Esophagus squamous epithelium (tissue), 5 donors: ENCODE data around the gene RAB1B. TPM values are rescaled to one million over a fixed set of nuclear protein-coding genes. Genes with fewer than 3 reads are reported as not detected.

Experiments used
- DNase-seq: peaks from one replicate; lab custom pipeline; 2025; lab: John Stamatoyannopoulos, UW
- H3K27ac ChIP-seq, 4 donors: fragments of 200-600 bp; sonication (generic); one replicate each; pipeline ENCODE4 v1.5.1; 2016 to 2019; ENCODE audit warnings: mild to moderate bottlenecking in 1 of 4
- H3K27me3 ChIP-seq, 4 donors: fragments of 200-600 bp; sonication (generic); 1 replicate in 3 of 4; 2 replicates in 1 of 4; pipeline versions ENCODE4 v1.5.1 to v1.6.0; 2017 to 2021; ENCODE audit warnings: antibody characterized with exemption in 1 of 4
- H3K36me3 ChIP-seq, 3 donors: fragments of 200-600 bp; sonication (generic); one replicate each; pipeline ENCODE4 v1.5.1; 2016 to 2019
- H3K4me1 ChIP-seq, 3 donors: fragments of 200-600 bp; sonication (generic); one replicate each; pipeline ENCODE4 v1.5.1; 2017 to 2019
- H3K4me3 ChIP-seq, 4 donors: fragments of 200-600 bp; sonication (generic); 1 replicate in 3 of 4; 2 replicates in 1 of 4; pipeline ENCODE4 v1.5.1; 2016 to 2019; ENCODE audit warnings: mild to moderate bottlenecking in 2 of 4, moderate library complexity in 1 of 4
- H3K9me3 ChIP-seq, 3 donors: fragments of 200-600 bp; sonication (generic); one replicate each; pipeline ENCODE4 v1.5.1; 2016 to 2019
- CTCF ChIP-seq, 6 experiments: fragments of 450-650 bp in 4 of 6; fragments of 200-600 bp in 2 of 6; sonication (generic) in 2 of 6; IDR thresholded peaks; one replicate each; pipeline ENCODE4 v1.5.1; 2016 to 2019; ENCODE audit warnings: antibody characterized with exemption in 6 of 6, mild to moderate bottlenecking in 4 of 6, moderate library complexity in 4 of 6
- POLR2A ChIP-seq, 4 donors: fragments of 450-650 bp; IDR thresholded peaks; one replicate each; pipeline ENCODE4 v1.6.1; 2017; ENCODE audit warnings: antibody characterized with exemption in 4 of 4, mild to moderate bottlenecking in 4 of 4, moderate library complexity in 3 of 4
- WGBS, 2 donors: methylation state at CpG; one replicate each; pipeline ENCODE4 v1.1.5; 2018; 5-methylcytosine and 5-hydroxymethylcytosine counted together
- intact Hi-C: fragments of 100-400 bp; cut with DNase I; formaldehyde crosslinking; loops from one replicate; pipeline ENCODE4 v1.15.0; 2022
- total RNA-seq, 4 donors: library from RNA; depleted of rRNA; stranded (reverse); fragments of >200 nt; gene quantifications; one replicate each; pipeline ENCODE4 v1.1.0, GENCODE V29; 2016
- donor health status: DM: yes; HTN: yes; CAD: no.

RAB1B gene
- total RNA-seq, 4 donors from 2014 or later, result 83.7 to 148 (median 110) TPM

- H3K27me3 ChIP-seq, result no peaks in the 10 kb centered on the region
- DNase-seq, result no peak
- intact Hi-C loops, result loop anchor here (10.0 kb wide), 1 partner anchor 64 kb away; the partner anchor contains the start of gene YIF1A
- no peak for TF ChIP-seq POLR2A (IDR thresholded peaks at IDR 0.05)
- no peak overlapping the region for H3K27ac ChIP-seq
- H3K4me1 ChIP-seq, result peaks cover 0 to 14% (median 0%) of the 10 kb centered on the region in 3 donors
- no peaks in the 10 kb centered on the region for H3K9me3 ChIP-seq
- H3K4me3 ChIP-seq, result no peak overlapping the region
- 75 to 82% methylated on average over 3 to 4 of the region's 13 CpGs for WGBS, 2 donors
- peaks cover 21 to 85% (median 35%) of the 10 kb centered on the region in 3 donors for H3K36me3 ChIP-seq
These were observed 47.4 kb upstream of the RAB1B start for GRCh38 chr11:66221012-66221411.

GRCh38 chr11:66221726-66222236 lies 46.7 kb upstream of the RAB1B start:
- Histone ChIP-seq H3K4me3 (no peak overlapping the region), H3K4me1 (peaks cover 0 to 14% (median 0%) of the 10 kb centered on the region in 3 donors), H3K36me3 (peaks cover 21 to 83% (median 30%) of the 10 kb centered on the region in 3 donors), H3K27ac (no peak overlapping the region), H3K27me3 (no peaks in the 10 kb centered on the region), H3K9me3 (no peaks in the 10 kb centered on the region)
- 53 to 61% methylated on average over 2 to 6 of the region's 9 CpGs for WGBS, 2 donors
- TF ChIP-seq POLR2A (IDR thresholded peaks at IDR 0.05) (no peak), CTCF (IDR thresholded peaks at IDR 0.05) (no peak)
- no peak for DNase-seq
- intact Hi-C loops, result loop anchor here (10.0 kb wide), 1 partner anchor 63 kb away; the partner anchor contains the start of gene YIF1A

GRCh38 chr11:66222358-66223149 lies 45.9 kb upstream of the RAB1B start:
- peak overlapping the region in 1 of 4 donors; percentile 34 for H3K27ac ChIP-seq
- H3K27me3 ChIP-seq, result no peaks in the 10 kb centered on the region
- peak; percentile 62 for DNase-seq
- TF ChIP-seq CTCF (IDR thresholded peaks at IDR 0.05) (peak; percentile 99 to 100 (median 99)), POLR2A (IDR thresholded peaks at IDR 0.05) (no peak)
- 33 to 39% methylated on average over 11 to 12 of the region's 21 CpGs for WGBS, 2 donors
- H3K4me1 ChIP-seq, result peaks cover 0 to 14% (median 0%) of the 10 kb centered on the region in 3 donors
- no peak overlapping the region for H3K4me3 ChIP-seq
- no peaks in the 10 kb centered on the region for H3K9me3 ChIP-seq
- intact Hi-C loops, result loop anchor here (10.0 kb wide), 1 partner anchor 62 kb away; the partner anchor contains the start of gene YIF1A
- peaks cover 23 to 83% (median 26%) of the 10 kb centered on the region in 3 donors for H3K36me3 ChIP-seq

- Histone ChIP-seq H3K27ac (no peak overlapping the region), H3K4me3 (no peak overlapping the region), H3K36me3 (peaks cover 22 to 83% (median 25%) of the 10 kb centered on the region in 3 donors), H3K4me1 (peaks cover 0 to 14% (median 0%) of the 10 kb centered on the region in 3 donors), H3K9me3 (no peaks in the 10 kb centered on the region), H3K27me3 (no peaks in the 10 kb centered on the region)
- TF ChIP-seq POLR2A (IDR thresholded peaks at IDR 0.05) (no peak), CTCF (IDR thresholded peaks at IDR 0.05) (no peak)
- DNase-seq, result no peak
- intact Hi-C loops, result loop anchor here (10.0 kb wide), 1 partner anchor 60 kb away; the partner anchor contains the start of gene YIF1A
- 68 to 77% methylated on average over 10 of the region's 10 CpGs for WGBS, 2 donors
These were observed 44.1 kb upstream of the RAB1B start for GRCh38 chr11:66224226-66224855.

- DNase-seq, result no peak
These were observed 43.4 kb upstream of the RAB1B start for GRCh38 chr11:66225066-66225465.

More at GRCh38 chr11:66225066-66225465, 43.4 kb upstream of the RAB1B start:
- H3K4me1 ChIP-seq, result peaks cover 0 to 14% (median 0%) of the 10 kb centered on the region in 3 donors
- H3K9me3 ChIP-seq, result no peaks in the 10 kb centered on the region
- peaks cover 15 to 83% (median 21%) of the 10 kb centered on the region in 3 donors for H3K36me3 ChIP-seq
- no peak overlapping the region for H3K4me3 ChIP-seq
- no peaks in the 10 kb centered on the region for H3K27me3 ChIP-seq
- 74 to 85% methylated on average over 2 of the region's 2 CpGs for WGBS, 2 donors
- intact Hi-C loops, result loop anchor here (10.0 kb wide), 1 partner anchor 60 kb away; the partner anchor contains the start of gene YIF1A
- no peak overlapping the region for H3K27ac ChIP-seq
- TF ChIP-seq POLR2A (IDR thresholded peaks at IDR 0.05), result no peak
- no peak for TF ChIP-seq CTCF (IDR thresholded peaks at IDR 0.05)
